HG03558 (cell line): ENCODE results near the gene NUDC.

Experiments
- ATAC-seq: cut with Tn5 transposase; IDR thresholded peaks from one replicate; pipeline ENCODE4 v1.9.1; 2021; ENCODE audit warnings: moderate number of reproducible peaks; ENCODE audit not compliant: unreplicated experiment; ENCODE audit errors: extremely low read depth

The NUDC gene

DNA sequence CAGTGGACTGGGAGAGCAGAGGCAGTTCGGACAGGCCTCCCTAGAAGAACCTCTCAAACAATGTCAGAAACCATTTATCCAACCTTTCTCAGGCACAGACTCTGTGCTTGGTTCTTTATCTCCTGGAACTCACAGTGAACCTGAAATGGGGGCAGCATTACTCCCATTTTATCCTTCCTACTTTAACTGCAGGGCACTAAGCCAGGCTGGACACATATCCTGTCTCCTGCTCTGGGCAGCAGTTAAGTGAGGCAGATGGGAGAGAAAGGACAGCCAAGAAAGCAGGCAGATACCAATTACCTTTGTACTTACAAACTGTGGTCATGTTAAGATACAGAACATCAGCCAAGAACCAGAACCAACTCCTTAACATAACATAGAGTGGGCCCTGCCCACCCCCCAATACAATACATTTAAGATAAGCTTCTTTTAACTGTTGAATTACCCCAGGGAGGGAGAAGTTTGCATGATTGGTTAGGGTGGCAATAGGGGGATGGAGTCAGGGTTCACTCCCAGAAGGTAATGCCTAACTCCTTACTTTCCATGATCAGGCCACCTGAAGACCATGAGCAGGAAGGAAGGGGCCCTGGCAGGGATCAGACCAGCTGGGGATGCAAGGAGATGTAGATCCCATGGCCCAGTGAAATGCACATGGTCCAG lies 27.9 kb downstream of the NUDC start:
- no peak for ATAC-seq

DNA sequence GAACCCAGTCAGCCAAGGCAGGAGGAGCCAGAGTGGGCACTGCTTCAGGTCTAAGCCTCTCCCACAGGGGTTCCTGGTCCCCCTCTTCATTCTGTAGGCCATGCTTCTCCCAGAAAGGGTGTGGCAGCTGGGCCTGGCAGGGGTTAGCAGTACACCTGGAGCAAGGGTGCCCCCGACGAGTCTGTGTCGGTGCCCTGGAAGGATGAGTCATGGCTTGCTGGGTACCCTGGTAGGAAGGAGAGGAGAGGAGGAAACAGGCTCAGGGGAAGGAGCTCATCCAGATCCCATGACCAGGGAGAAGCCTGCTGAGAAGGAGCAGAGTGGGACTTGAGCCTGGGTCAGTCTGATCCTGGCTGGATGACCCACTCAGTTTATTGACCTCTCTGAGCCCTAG lies 28.4 kb downstream of the NUDC start:
- ATAC-seq, result no peak

DNA sequence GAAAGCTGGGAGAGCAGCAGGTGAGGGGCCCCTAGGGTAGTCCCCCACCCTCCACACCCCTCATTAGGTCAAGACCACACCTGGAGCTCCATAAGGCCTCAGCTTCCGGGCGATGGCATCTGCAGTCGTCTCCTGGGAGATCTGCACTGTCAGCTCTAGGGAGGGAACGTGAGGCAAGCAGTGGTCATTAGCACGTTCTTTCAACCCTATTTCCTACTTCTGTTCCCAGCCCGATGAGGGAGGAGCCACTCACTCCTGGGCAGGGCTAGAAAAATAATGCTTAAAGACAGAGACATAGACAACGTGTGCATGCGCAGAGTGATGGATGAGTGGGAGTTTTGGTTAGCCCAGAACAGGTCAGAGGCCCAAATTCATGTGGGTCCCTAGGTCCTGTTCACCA lies 29.1 kb downstream of the NUDC start:
- ATAC-seq, result no peak

DNA sequence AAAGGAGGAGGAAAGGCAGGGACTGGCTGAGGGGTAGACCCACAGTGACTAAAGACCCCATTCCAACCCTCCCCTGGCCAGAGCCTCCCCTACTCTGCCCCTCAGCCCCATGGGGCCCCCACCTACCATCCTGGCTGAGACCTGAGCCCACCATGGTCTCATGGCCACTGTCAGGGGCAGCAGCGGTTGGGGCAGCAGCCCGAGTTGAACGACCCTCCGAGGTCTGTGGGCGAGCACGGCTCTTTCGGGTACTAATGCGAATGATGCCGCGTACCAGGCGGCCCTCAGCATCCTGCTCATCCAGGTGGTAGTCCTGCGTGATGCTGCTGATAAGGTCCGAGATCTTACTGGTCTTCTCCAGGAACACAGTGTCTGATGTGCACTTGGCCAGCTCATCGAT lies 29.7 kb downstream of the NUDC start:
- no peak for ATAC-seq

DNA sequence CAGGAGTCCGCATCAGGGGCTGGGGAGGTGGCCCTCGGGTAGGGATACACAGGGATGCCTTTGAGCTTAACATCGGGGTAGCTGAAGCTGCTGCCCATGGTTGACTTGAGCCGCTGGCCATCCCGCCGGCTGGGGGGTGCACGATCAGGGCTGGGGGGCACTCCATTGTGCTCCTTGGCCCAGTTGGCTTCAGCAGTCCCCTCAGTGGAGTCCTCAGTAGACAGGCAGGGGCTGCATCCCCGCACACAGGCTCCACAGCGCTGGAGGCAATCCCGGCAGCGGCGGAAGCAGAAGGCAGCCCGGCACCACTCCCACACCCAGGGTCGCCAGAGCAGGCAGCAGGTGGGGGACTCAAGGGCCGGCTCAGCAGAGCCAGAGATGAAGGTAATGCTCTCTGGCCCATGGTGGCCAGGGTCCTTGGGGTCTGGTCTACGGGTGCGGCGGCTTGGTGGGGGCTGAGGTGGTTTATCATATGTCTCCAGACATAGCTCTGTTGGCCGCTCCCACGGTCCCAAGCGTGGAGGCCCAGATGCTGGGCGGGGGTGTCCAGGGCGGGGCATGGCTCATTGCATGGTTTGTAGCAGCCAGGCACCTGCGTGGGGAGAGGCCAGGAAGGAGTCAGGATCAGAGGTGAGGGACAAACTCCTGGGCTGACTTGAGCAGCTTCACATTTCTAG lies 30.4 kb downstream of the NUDC start:
- no peak for ATAC-seq

DNA sequence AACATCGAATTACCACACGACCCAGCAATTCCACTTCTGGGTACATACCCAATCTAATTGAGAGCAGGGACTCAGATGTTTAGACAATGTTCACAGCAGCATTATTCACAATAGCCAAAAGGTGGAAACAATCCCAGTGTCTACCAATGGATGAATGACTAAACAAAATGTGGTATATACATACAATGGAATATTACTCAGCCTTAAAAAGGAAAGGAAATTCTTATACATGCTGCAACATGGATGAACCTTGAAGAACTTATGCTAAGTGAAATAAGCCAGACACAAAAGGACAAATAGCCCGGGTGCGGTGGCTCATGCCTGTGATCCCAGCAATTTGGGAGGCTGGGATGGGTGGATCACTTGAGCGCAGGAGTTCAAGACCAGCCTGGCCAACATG lies 31.8 kb downstream of the NUDC start:
- ATAC-seq, result no peak

DNA sequence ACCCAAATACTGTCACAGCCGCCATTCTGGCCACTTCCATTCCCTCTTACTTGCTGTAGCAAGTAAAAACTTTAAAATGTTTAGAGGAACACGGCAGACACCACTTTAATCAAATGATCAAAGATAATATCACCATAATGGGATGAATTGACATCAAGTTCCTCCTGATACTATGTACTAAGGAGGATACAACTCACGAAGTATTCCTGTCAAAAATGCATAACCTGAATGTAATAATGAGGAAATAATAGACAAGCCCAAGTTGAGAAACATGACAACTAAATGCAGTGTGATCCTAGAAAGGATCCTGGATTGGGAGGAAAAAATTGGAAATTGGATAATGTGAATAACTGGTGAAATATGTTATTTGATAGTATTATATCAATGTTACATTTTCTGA lies 34.8 kb downstream of the NUDC start:
- no peak for ATAC-seq

DNA sequence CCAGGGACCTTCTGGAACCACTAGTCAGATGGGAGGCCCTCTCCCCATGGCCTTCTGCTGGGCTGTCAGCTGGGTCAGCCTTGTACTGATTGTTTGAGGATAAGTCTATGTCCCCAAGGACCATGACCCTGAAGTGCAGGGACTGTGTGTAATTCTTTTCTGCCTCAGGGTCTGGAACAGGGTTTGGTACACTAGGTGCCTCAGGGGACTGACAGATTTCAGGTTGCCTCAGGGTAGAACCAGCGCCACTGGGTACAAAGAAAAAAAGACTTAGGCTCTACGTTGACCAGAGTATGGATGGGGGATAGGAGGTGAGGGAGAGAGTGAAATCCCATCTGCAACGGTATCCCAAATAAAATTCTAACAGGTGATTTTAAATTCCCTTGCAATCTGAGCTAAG lies 35.8 kb downstream of the NUDC start:
- no peak for ATAC-seq

DNA sequence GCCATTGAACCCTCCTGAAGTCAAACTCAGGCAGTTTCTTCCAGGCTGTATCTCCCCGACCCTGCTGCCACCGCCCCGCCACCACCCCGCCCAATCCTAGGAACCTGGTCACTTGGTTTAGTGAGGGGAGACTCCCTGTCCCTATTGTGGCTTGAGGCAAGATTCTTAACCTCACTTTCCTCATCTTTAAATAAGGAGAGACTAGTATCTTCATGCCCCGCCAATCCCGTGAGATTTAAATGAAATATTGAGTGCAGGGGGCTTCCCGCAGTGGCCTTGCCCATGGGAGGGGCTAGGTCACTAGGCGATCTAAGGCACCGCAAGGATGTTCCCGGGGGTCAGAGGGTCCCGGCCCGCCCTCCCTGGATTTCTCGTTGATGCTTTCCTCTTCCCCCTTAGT lies 37.7 kb downstream of the NUDC start:
- ATAC-seq, result no peak

DNA sequence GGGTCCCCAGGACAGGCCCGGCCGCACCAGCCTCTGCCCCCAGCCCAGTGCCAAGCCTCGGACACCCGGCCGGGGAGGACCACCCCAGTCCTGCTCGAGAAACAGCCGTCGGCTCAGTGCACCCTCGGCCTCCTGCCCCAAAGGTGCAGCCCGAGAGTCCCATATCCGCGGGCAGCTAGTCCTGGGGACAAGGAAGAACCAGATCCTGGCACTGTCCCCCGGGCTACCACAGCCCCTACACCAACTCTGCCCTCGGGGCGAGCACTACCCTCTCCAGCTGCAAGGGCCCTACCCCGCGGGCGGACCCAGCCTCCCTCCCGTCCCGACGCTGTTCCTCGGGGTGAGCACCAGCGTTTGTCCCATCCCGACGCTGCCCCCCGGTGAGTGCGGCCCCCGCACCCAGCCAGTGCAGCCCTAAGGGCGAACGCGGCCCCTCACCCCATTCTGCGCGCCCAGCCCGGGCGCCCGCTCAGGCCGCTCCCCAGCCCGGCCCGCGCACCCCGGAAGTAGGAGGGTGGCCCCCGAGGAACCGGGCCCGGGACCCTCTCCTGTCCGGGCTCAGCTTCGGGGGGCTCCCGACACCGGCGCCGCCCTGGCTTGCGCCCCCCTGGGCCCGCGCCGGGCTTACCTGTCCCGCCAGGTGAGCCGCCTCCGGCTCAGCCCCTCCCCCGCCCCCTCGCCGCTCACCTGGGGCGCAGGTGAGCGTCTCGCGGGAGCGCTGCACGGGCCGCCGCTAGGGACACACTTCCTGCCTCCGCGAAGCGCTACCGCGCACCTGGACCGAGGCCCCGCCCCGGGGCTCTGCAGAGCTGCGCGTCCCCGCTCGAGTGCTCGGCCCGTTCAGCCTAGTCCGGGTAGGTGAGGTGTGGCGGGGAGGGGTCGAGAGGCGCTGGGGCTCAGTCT lies 38.4 kb downstream of the NUDC start, which contains the start of gene KDF1:
TSS of gene KDF1 (minus strand) at position 747 of the 903 bp plus-strand sequence. CDS start 8,088 bp downstream, outside the sequence.
- no peak for ATAC-seq

DNA sequence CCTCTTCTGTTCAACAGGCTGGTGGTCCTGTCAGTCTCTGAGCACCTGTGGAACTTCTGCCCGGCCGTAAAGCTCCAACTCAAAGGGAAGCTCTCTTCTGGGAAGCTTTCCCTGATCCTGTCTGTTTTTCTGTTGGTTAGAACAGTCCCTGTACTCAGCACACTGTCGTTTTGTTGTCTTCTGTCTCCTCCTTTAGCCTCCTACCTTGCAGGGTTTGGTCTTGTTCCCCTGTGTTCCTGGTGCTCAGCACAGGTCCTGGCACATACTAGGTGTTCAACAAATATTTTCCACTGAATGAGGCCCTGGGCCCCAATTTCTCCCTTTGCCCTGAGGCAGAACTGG lies 39.1 kb downstream of the NUDC start:
- ATAC-seq, result no peak

DNA sequence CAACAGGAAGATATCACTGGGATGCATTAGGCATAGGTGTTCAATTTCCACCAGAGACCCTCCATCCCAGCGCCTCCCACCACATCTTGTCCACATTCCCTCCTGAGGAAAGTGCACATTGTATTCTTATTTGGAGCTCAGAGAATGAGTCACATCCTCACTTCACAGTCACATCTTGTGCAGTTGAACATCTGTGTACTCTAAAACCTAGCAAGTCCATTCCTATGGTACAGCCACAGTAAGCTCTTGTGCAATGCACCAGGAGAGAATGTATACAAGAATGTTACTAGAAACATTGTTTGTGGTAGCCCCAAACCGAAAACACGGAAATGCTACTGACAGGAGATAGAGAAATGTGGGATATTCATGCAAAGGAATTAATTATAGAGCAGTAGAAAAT lies 40.3 kb downstream of the NUDC start:
- ATAC-seq, result no peak

DNA sequence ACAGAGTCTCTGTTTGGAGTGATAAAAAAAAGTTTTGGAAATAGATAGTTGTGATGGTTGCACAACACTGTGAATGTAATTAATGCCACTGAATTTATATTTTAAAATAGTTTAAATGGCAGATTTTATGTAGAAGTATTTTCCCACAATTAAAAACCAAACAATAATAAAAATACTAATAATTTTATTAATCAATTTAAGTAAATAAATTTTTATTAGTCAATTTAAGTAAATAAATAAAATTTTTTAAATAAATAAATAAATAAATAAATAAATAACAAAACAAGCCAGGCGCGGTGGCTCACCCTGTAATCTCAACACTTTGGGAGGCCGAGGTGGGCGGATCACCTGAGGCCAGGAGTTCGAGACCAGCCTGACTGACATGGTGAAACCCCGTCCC lies 43.7 kb downstream of the NUDC start:
- ATAC-seq, result no peak

DNA sequence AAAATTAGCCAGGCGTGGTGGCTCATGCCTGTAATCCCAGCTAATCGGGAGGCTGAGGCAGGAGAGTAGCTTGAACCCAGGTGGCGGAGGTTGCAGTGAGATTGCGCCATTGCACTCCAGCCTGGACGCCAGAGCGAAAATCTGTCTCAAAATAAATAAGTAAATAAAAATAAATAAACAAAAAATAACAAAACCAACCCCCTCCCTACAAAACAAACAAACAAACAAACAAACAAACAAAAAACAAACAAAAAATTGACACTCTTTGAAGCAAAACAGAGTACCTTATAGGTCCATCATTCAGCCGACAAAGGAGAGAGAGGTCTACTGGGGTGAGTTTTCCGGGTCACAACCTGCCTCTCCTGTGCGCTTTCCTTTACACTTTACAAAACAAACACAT lies 44.1 kb downstream of the NUDC start:
- ATAC-seq, result no peak

DNA sequence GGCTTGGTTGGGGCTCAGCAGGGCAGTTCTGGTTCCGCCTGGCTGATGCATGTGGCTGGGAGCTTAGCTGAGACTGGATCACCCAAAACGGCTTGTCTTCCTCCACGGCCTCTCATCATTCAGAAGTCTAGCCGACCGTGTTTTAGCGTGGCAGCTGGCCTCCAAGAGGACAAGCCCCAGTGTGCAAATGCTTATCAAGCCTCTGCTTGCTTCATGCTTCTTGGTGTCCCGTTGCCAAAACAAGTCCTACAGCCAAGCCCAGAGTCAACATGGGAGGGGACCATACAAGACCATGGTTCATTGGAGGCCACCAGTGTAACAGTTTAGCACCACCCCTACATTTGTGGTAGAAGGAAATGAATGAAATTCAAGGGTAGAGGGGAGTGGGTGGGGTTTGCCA lies 49.3 kb downstream of the NUDC start:
- no peak for ATAC-seq

DNA sequence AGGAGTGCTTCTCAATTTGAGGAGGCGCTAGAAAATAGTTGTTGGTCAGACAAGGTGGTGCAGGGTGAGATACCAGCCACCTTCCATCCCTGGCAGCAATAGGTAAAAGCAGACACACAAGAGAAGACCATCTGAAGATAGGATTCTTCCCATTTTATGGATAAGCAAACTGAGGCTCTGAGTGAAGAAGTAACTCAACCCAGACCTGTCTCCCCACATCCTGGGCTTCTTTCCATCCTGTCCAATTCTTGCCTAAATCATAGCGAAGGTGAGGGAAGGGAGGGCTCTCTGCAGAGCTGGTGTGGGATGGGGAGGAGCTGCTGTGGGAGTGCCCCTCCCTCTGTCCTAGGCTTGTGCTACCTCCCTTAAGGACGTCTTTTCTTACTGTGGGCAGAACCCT lies 50.0 kb downstream of the NUDC start:
- no peak for ATAC-seq

DNA sequence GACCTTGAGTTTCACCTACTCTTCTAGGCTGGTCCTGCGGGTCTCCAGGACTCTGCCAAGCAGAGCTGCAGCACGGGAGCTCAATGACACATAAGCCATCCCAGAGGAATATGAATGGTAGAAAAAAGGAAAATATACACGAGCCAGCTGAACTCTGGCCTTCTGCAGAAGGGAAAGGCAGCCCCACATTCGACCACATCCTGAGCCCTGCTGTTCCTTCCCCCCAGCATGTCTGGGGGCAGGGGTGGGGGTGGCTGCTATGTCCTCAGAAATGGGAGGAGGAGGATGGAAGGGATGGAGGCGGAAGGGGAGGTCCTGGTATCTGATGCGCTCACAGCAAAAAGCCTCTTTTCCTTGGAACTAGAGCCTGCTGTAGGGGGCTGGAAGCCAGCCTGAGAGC lies 50.8 kb downstream of the NUDC start:
- no peak for ATAC-seq

DNA sequence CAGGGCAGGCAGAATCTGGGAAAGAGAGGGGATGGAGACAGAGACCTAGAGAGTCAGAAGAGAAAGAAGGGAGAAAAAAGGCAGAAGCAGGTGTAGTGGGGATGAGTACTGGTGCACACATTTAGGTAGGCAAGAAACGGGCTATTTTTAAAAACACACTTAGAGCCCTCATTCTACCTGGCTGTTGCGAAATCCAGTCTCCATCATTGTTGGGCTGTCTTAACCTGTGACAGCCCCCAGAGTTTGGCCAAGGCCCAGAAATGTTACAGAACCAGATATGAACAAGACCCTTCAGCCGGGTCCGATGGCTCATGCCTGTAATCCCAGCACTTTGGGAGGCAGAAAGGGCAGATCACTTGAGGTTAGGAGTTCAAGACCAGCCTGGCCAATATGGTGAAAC lies 51.3 kb downstream of the NUDC start:
- ATAC-seq, result no peak

DNA sequence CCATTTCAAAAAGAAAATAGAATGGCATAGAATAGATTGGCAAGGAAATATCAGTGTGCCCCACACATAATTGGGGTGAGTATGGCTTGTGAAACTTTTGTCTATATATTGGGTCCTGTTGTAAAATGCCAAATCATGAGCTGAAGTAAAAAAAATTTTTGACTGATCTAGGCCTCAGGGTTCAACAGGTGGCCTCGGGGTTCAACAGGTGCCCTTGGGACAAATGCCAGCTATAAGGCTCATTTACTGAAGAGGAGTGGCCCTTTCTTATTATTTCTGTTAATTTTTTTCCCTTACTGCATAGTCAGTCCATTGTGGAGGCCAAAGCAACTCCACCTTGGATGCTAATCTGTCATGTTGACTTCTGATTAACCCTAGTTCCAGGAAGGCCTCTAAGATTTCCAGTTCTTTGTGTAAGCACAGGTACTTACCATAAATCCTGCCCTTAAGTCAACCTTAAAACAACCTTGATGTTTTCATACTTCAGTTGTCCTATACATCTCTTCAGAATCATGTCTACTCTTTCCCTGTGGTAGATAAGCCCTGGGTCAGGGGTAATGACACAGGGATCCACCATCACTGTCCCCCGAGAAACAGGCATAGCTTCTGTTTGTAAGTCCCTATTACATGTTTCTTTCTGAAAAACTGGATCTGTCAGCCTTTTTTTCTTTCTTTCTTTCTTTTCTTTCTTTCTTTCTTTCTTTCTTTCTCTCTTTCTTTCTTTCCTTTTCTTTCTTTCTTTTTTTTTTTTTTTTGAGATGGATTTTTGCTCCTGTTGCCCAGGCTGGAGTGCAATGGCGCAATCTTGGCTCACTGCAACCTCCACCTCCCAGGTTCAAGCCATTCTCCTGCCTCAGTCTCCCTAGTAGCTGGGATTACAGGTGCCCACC lies 55.3 kb downstream of the NUDC start:
- no peak for ATAC-seq

DNA sequence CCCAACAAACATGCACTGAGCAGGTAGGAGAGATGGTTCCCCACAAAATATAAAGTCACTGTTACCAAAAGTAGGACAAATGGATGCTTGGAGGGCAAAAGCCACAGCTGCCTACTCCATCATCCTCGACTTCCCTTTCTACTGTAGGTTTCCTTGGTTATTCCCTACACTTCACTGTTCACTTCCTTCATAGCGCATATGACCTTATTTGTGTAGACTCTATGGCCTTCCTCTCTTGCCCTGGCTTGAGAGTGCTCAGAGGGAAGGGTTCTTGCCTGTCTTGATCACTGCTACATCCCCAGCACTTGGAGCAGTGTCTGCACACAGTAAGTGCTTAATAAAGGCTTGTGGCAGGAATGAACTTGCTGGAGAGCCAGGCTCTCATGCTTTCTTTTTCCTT lies 57.4 kb downstream of the NUDC start:
- ATAC-seq, result no peak
